ENCODE measurements around the gene CERKL. TPM values are rescaled to one million over a fixed set of nuclear protein-coding genes. Genes with fewer than 3 reads are reported as not detected.

The CERKL gene
- total RNA-seq, 4 donors from 2014 or later, result not detected

- 68 to 79% methylated on average over 2 of the region's 2 CpGs for WGBS, 2 donors
- H3K4me3 ChIP-seq (ENCODE audit: low read depth, poor library complexity, severe bottlenecking), result no peak overlapping the region
- no peak for TF ChIP-seq POLR2A (IDR thresholded peaks at IDR 0.05)
- no peak for TF ChIP-seq CTCF (IDR thresholded peaks at IDR 0.05)
- DNase-seq (ENCODE audit: low spot score in 2 of 2), result no peak
- intact Hi-C loops (cut with DNase I; ENCODE audit: low total_unique reads), result no loop called here
These were observed 75.4 kb downstream of the CERKL start for GRCh38 chr2:181581534-181581933.

- intact Hi-C loops (cut with DNase I; ENCODE audit: low total_unique reads), result no loop called here
- TF ChIP-seq POLR2A (IDR thresholded peaks at IDR 0.05), result no peak
- no peak for TF ChIP-seq CTCF (IDR thresholded peaks at IDR 0.05)
- 52 to 69% methylated on average over 3 of the region's 3 CpGs for WGBS, 2 donors
- no peak for DNase-seq (ENCODE audit: low spot score in 2 of 2)
- no peak overlapping the region for H3K4me3 ChIP-seq (ENCODE audit: low read depth, poor library complexity, severe bottlenecking)
These were observed 78.1 kb downstream of the CERKL start for GRCh38 chr2:181578829-181579228.

GRCh38 chr2:181576431-181576830 is 80.5 kb downstream of the CERKL start:
- WGBS, 2 donors, result 73 to 84% methylated on average over 5 of the region's 5 CpGs
- intact Hi-C loops (cut with DNase I; ENCODE audit: low total_unique reads), result no loop called here
- DNase-seq (ENCODE audit: low spot score in 2 of 2), result no peak
- H3K4me3 ChIP-seq (ENCODE audit: low read depth, poor library complexity, severe bottlenecking), result no peak overlapping the region
- no peak for TF ChIP-seq CTCF (IDR thresholded peaks at IDR 0.05)
- no peak for TF ChIP-seq POLR2A (IDR thresholded peaks at IDR 0.05)

GRCh38 chr2:181575650-181576025 is 81.3 kb downstream of the CERKL start:
- TF ChIP-seq CTCF (IDR thresholded peaks at IDR 0.05) (no peak), POLR2A (IDR thresholded peaks at IDR 0.05) (no peak)
- intact Hi-C loops (cut with DNase I; ENCODE audit: low total_unique reads), result no loop called here
- no peak overlapping the region for H3K4me3 ChIP-seq (ENCODE audit: low read depth, poor library complexity, severe bottlenecking)
- WGBS, 2 donors, result 42 to 43% methylated on average over 2 of the region's 2 CpGs
- no peak for DNase-seq (ENCODE audit: low spot score in 2 of 2)

GRCh38 chr2:181575024-181575649 is 81.8 kb downstream of the CERKL start:
- TF ChIP-seq CTCF (IDR thresholded peaks at IDR 0.05), result no peak
- no peak for TF ChIP-seq POLR2A (IDR thresholded peaks at IDR 0.05)
- DNase-seq (ENCODE audit: low spot score in 2 of 2), result no peak
- no peak overlapping the region for H3K4me3 ChIP-seq (ENCODE audit: low read depth, poor library complexity, severe bottlenecking)
- 66 to 74% methylated on average over 7 of the region's 7 CpGs for WGBS, 2 donors
- intact Hi-C loops (cut with DNase I; ENCODE audit: low total_unique reads), result no loop called here

- no peak overlapping the region for H3K4me3 ChIP-seq (ENCODE audit: low read depth, poor library complexity, severe bottlenecking)
- TF ChIP-seq CTCF (IDR thresholded peaks at IDR 0.05) (no peak), POLR2A (IDR thresholded peaks at IDR 0.05) (no peak)
- DNase-seq (ENCODE audit: low spot score in 2 of 2), result no peak
- intact Hi-C loops (cut with DNase I; ENCODE audit: low total_unique reads), result no loop called here
- 72 to 74% methylated on average over 7 of the region's 7 CpGs for WGBS, 2 donors
These were observed 82.6 kb downstream of the CERKL start for GRCh38 chr2:181574321-181574720.
